MM.1S (cell line): ENCODE results near the gene CENPU.

Experiments used
- EZH2phosphoT487 ChIP-seq: fragments of 300-600 bp; sonication (generic); IDR thresholded peaks from 2 replicates; pipeline ENCODE4 v1.6.1; 2018; ENCODE audit warnings: antibody characterized with exemption, low read length
- TF ChIP-seq, protein P1 (sequence below): fragments of 300-600 bp; sonication (generic); IDR thresholded peaks from 2 replicates; pipeline ENCODE4 v1.5.1; 2016; ENCODE audit warnings: antibody characterized with exemption, low read length, mixed read lengths

DNA sequence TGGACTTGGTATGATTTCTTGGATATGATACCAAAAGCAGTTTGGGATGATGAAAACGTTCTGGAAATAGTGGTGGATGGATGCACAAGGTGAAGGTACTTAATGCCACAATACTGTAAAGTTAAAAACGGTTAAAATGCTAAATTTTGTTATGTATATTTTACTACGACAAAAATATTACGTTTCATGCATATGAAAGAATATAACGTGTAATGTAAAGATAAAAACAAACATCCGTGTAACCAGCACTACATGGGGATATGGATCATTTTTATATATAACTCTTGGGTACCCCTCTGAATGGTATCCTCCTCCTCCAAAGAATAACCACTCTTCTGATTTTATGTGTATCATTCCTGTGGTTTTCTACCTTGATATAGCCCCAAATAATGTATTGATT, 862 bp upstream of the CENPU start:
- TF ChIP-seq, protein P1, sequence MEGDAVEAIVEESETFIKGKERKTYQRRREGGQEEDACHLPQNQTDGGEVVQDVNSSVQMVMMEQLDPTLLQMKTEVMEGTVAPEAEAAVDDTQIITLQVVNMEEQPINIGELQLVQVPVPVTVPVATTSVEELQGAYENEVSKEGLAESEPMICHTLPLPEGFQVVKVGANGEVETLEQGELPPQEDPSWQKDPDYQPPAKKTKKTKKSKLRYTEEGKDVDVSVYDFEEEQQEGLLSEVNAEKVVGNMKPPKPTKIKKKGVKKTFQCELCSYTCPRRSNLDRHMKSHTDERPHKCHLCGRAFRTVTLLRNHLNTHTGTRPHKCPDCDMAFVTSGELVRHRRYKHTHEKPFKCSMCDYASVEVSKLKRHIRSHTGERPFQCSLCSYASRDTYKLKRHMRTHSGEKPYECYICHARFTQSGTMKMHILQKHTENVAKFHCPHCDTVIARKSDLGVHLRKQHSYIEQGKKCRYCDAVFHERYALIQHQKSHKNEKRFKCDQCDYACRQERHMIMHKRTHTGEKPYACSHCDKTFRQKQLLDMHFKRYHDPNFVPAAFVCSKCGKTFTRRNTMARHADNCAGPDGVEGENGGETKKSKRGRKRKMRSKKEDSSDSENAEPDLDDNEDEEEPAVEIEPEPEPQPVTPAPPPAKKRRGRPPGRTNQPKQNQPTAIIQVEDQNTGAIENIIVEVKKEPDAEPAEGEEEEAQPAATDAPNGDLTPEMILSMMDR: no peak
- no peak for TF ChIP-seq EZH2phosphoT487
